B cell (primary cell): ENCODE measurements around the gene CALD1. TPM values are rescaled to one million over a fixed set of nuclear protein-coding genes. Genes with fewer than 3 reads are reported as not detected.

Experiments used
- ATAC-seq: fragments of 200-7000 bp; cut with Tn5 transposase; one replicate; pipeline ENCODE4 v1.10.0; 2021; ENCODE audit warnings: low read depth, mild to moderate bottlenecking, moderate number of reproducible peaks, moderate library complexity
- CTCF ChIA-PET: fragments of 350-600 bp; sonication (Branson Sonifier 250); formaldehyde crosslinking; loops from one replicate; lab custom pipeline; 2021; ENCODE audit warnings: antibody characterized with exemption, inconsistent platforms; lab: Charles Lee
- POLR2A ChIA-PET: fragments of 350-600 bp; sonication (Branson Sonifier 250); formaldehyde crosslinking; loops from one replicate; lab custom pipeline; 2021; ENCODE audit warnings: antibody characterized with exemption; lab: Charles Lee
- DNase-seq: peaks from one replicate; pipeline ENCODE4 v3.0.0; 2013
- H2AFZ ChIP-seq: 2 replicates; pipeline ENCODE4 v1.6.1; 2012; ENCODE audit warnings: mild to moderate bottlenecking, low read depth, low read length; ENCODE audit not compliant: insufficient read depth, poor library complexity, severe bottlenecking
- H3K27ac ChIP-seq, 2 donors: 1 replicate in 1 of 2; 2 replicates in 1 of 2; pipeline ENCODE4 v1.5.1; 2012 to 2013; ENCODE audit warnings: low read length in 2 of 2, mild to moderate bottlenecking in 2 of 2, moderate library complexity in 1 of 2
- H3K27me3 ChIP-seq, 4 experiments: fragments of 200-600 bp in 1 of 4; sonication (generic) in 1 of 4; replicated peaks in 1 of 4; 1 replicate in 2 of 4; 2 replicates in 2 of 4; pipeline versions ENCODE4 v1.6.1 to v1.7.0; 2013 to 2016; ENCODE audit warnings: low read length in 3 of 4, mild to moderate bottlenecking in 2 of 4, mixed read lengths in 1 of 4, moderate library complexity in 1 of 4; ENCODE audit not compliant: insufficient read depth in 4 of 4, control insufficient read depth in 3 of 4; ENCODE audit errors: control extremely low read depth in 1 of 4
- H3K36me3 ChIP-seq, 2 experiments: replicated peaks in 1 of 2; 1 replicate in 1 of 2; 2 replicates in 1 of 2; pipeline versions ENCODE4 v1.6.1 to v1.7.1; 2013; ENCODE audit warnings: low read length in 1 of 2; ENCODE audit not compliant: insufficient read depth in 2 of 2, control insufficient read depth in 1 of 2; ENCODE audit errors: control extremely low read depth in 1 of 2, extremely low read depth in 1 of 2
- H3K4me1 ChIP-seq, 2 donors: fragments of 200-600 bp in 1 of 2; sonication (generic) in 1 of 2; 1 replicate in 1 of 2; 2 replicates in 1 of 2; pipeline versions ENCODE4 v1.5.1 to v1.6.1; 2013 to 2017; ENCODE audit warnings: low read length in 2 of 2; ENCODE audit not compliant: control insufficient read depth in 2 of 2, insufficient read depth in 2 of 2
- H3K4me2 ChIP-seq: replicated peaks from 2 replicates; pipeline ENCODE3; 2012; ENCODE audit warnings: mild to moderate bottlenecking, low read depth, low read length; ENCODE audit not compliant: poor library complexity, severe bottlenecking
- H3K4me3 ChIP-seq, 5 experiments: fragments of 200-600 bp in 1 of 5; sonication (generic) in 1 of 5; 1 replicate in 3 of 5; 2 replicates in 2 of 5; pipeline versions ENCODE4 v1.5.1 to v1.7.0; 2011 to 2016; ENCODE audit warnings: low read length in 4 of 5, mild to moderate bottlenecking in 4 of 5, low read depth in 2 of 5, control low read depth in 1 of 5, moderate library complexity in 1 of 5; ENCODE audit not compliant: insufficient read depth in 1 of 5; ENCODE audit errors: control extremely low read depth in 1 of 5, extremely low read depth in 1 of 5
- H3K79me2 ChIP-seq: fragments of 200-600 bp; sonication (generic); one replicate; pipeline ENCODE4 v1.6.0; 2016; ENCODE audit warnings: low read length; ENCODE audit not compliant: control insufficient read depth, insufficient read depth
- H3K9ac ChIP-seq: fragments of 200-600 bp; sonication (generic); 2 replicates; pipeline ENCODE4 v1.6.1; 2017; ENCODE audit warnings: mild to moderate bottlenecking, low read length, moderate library complexity
- H3K9me3 ChIP-seq, 3 donors: one replicate each; pipeline versions ENCODE4 v1.6.1 to v1.7.1; 2013; ENCODE audit warnings: low read length in 2 of 3; ENCODE audit not compliant: control insufficient read depth in 2 of 3, insufficient read depth in 1 of 3; ENCODE audit errors: control extremely low read depth in 1 of 3
- H4K20me1 ChIP-seq: 2 replicates; pipeline ENCODE4 v1.6.0; 2012; ENCODE audit warnings: mild to moderate bottlenecking, low read length; ENCODE audit not compliant: insufficient read depth, control insufficient read depth, poor library complexity, severe bottlenecking
- H3K27ac Mint-ChIP-seq: one replicate; pipeline ENCODE4 v1.8.0; 2021; ENCODE audit warnings: mixed read lengths
- H3K27me3 Mint-ChIP-seq: one replicate; pipeline ENCODE4 v1.8.0; 2021; ENCODE audit warnings: mixed read lengths
- H3K4me1 Mint-ChIP-seq: one replicate; pipeline ENCODE4 v1.8.0; 2021; ENCODE audit warnings: mixed read lengths
- H3K4me3 Mint-ChIP-seq: one replicate; pipeline ENCODE4 v1.8.0; 2021; ENCODE audit warnings: mixed read lengths
- H3K9me3 Mint-ChIP-seq: one replicate; pipeline ENCODE4 v1.8.0; 2022; ENCODE audit warnings: mixed read lengths; ENCODE audit not compliant: insufficient read depth
- EZH2 ChIP-seq: IDR thresholded peaks from 2 replicates; pipeline ENCODE4 v1.6.1; 2012; ENCODE audit warnings: borderline replicate concordance, low read depth, mild to moderate bottlenecking, moderate library complexity, low read length; ENCODE audit not compliant: insufficient read depth, poor library complexity, severe bottlenecking
- WGBS: methylation state at CpG from one replicate; pipeline ENCODE4 v1.1.5; 2013; ENCODE audit warnings: missing lambda C conversion rate; ENCODE audit not compliant: insufficient coverage; 5-methylcytosine and 5-hydroxymethylcytosine counted together
- intact Hi-C: fragments of 100-400 bp; cut with micrococcal nuclease; formaldehyde crosslinking; loops from one replicate; pipeline ENCODE4 v1.10.0; 2022
- polyA plus RNA-seq: library from polyadenylated mRNA; depleted of rRNA; stranded (reverse); fragments of >200 nt; gene quantifications from 2 replicates; pipeline ENCODE4 v1.2.3, GENCODE V29; 2012
- total RNA-seq, 2 donors: library from RNA; stranded (reverse); fragments of 120-200 nt in 1 of 2; gene quantifications; 1 replicate in 1 of 2; 2 replicates in 1 of 2; pipeline versions ENCODE4 v1.2.3 to v1.2.4, GENCODE V29; 2013 to 2022
- TF ChIP-seq, protein P1 (sequence below): fragments of 200-600 bp; IDR thresholded peaks from one replicate; pipeline ENCODE4 v1.8.0; 2022; ENCODE audit warnings: antibody characterized with exemption, mild to moderate bottlenecking

CALD1 gene
- total and polyA plus RNA-seq, 2 donors (not counting 1 experiment from before 2014, with no cell fraction given): 0.18 to 0.69 TPM

- Histone ChIP-seq H2AFZ (no peak overlapping the region), H3K27ac (no peak overlapping the region), H3K9ac (no peak overlapping the region), H3K9me3 (no peaks in the 10 kb centered on the region), H4K20me1 (no peaks in the 10 kb centered on the region), H3K4me3 (no peak overlapping the region), H3K4me2 (no peak overlapping the region), H3K36me3 (no peaks in the 10 kb centered on the region), H3K4me1 (no peaks in the 10 kb centered on the region), H3K27me3 (no peaks in the 10 kb centered on the region), H3K79me2 (no peaks in the 10 kb centered on the region)
- TF ChIP-seq, protein P1, sequence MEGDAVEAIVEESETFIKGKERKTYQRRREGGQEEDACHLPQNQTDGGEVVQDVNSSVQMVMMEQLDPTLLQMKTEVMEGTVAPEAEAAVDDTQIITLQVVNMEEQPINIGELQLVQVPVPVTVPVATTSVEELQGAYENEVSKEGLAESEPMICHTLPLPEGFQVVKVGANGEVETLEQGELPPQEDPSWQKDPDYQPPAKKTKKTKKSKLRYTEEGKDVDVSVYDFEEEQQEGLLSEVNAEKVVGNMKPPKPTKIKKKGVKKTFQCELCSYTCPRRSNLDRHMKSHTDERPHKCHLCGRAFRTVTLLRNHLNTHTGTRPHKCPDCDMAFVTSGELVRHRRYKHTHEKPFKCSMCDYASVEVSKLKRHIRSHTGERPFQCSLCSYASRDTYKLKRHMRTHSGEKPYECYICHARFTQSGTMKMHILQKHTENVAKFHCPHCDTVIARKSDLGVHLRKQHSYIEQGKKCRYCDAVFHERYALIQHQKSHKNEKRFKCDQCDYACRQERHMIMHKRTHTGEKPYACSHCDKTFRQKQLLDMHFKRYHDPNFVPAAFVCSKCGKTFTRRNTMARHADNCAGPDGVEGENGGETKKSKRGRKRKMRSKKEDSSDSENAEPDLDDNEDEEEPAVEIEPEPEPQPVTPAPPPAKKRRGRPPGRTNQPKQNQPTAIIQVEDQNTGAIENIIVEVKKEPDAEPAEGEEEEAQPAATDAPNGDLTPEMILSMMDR: no peak
- TF ChIP-seq EZH2: no peak
- ATAC-seq (no peak), DNase-seq (no peak)
- H3K9me3 Mint-ChIP-seq: no peaks in the 10 kb centered on the region
- peaks cover 2% of the 10 kb centered on the region for H3K4me1 Mint-ChIP-seq
- CTCF ChIA-PET: no interaction called here
- POLR2A ChIA-PET: no interaction called here
- H3K4me3 Mint-ChIP-seq: no peak overlapping the region
- intact Hi-C loops: no loop called here
- H3K27ac Mint-ChIP-seq: no peak overlapping the region
- H3K27me3 Mint-ChIP-seq: no peaks in the 10 kb centered on the region
- WGBS: no CpG with 5 or more reads among the region's 2 CpGs
Measured at GRCh38 chr7:134850066-134850465, 70.6 kb downstream of the CALD1 start.

- DNase-seq: no peak
- H4K20me1 ChIP-seq: no peaks in the 10 kb centered on the region
- no peaks in the 10 kb centered on the region for H3K9me3 ChIP-seq
- 100% methylated on average over 2 of the region's 3 CpGs for WGBS
- Mint-ChIP-seq H3K27me3 (no peaks in the 10 kb centered on the region), H3K4me3 (no peak overlapping the region), H3K4me1 (peaks cover 2% of the 10 kb centered on the region), H3K9me3 (no peaks in the 10 kb centered on the region), H3K27ac (no peak overlapping the region)
- no peak for ATAC-seq
- no peaks in the 10 kb centered on the region for H3K4me1 ChIP-seq
- ChIA-PET CTCF (no interaction called here), POLR2A (no interaction called here)
- H3K9ac ChIP-seq: no peak overlapping the region
- intact Hi-C loops: no loop called here
- H3K4me3 ChIP-seq: no peak overlapping the region
- no peak overlapping the region for H3K27ac ChIP-seq
- no peaks in the 10 kb centered on the region for H3K36me3 ChIP-seq
- TF ChIP-seq, protein P1: no peak
- no peak overlapping the region for H2AFZ ChIP-seq
- no peaks in the 10 kb centered on the region for H3K79me2 ChIP-seq
- no peaks in the 10 kb centered on the region for H3K27me3 ChIP-seq
- H3K4me2 ChIP-seq: no peak overlapping the region
Measured at GRCh38 chr7:134851141-134851540, 71.7 kb downstream of the CALD1 start.
